Lower leg skin (tissue), 4 donors: ENCODE data around the gene DAAM2. TPM values are rescaled to one million over a fixed set of nuclear protein-coding genes. Genes with fewer than 3 reads are reported as not detected.

Source experiments
- DNase-seq, 2 donors: peaks; one replicate each; pipeline ENCODE4 v3.0.0-alpha.2; 2019; ENCODE audit warnings: low spot score in 2 of 2
- H3K4me3 ChIP-seq: fragments of 200-600 bp; sonication (generic); 2 replicates; pipeline ENCODE4 v1.5.1; 2017; ENCODE audit warnings: mild to moderate bottlenecking, low read depth; ENCODE audit not compliant: poor library complexity, severe bottlenecking
- CTCF ChIP-seq, 3 donors: fragments of 450-650 bp; IDR thresholded peaks; one replicate each; pipeline ENCODE4 v1.5.1; 2016; ENCODE audit warnings: antibody characterized with exemption in 3 of 3, mild to moderate bottlenecking in 3 of 3, moderate library complexity in 2 of 3
- POLR2A ChIP-seq, 2 donors: fragments of 450-650 bp; IDR thresholded peaks; one replicate each; pipeline ENCODE4 v1.6.1; 2016 to 2017; ENCODE audit warnings: antibody characterized with exemption in 2 of 2, mild to moderate bottlenecking in 1 of 2, moderate library complexity in 1 of 2
- WGBS, 2 donors: methylation state at CpG; one replicate each; pipeline ENCODE4 v1.1.5; 2018; 5-methylcytosine and 5-hydroxymethylcytosine counted together
- intact Hi-C: fragments of 100-400 bp; cut with DNase I; formaldehyde crosslinking; loops from one replicate; pipeline ENCODE4 v1.15.0; 2023; ENCODE audit warnings: low total_unique reads
- total RNA-seq, 4 donors: library from RNA; depleted of rRNA; stranded (reverse); fragments of >200 nt; gene quantifications; one replicate each; pipeline ENCODE4 v1.1.0, GENCODE V29; 2016

Gene DAAM2
- total RNA-seq, 4 donors from 2014 or later, result 5.6 to 16.9 (median 8.1) TPM

GRCh38 chr6:39769012-39769411, 23.2 kb upstream of the DAAM2 start:
- TF ChIP-seq POLR2A (IDR thresholded peaks at IDR 0.05) (no peak), CTCF (IDR thresholded peaks at IDR 0.05) (no peak)
- intact Hi-C loops, result no loop called here
- no peak for DNase-seq
- 75 to 78% methylated on average over 5 of the region's 5 CpGs for WGBS, 2 donors
- H3K4me3 ChIP-seq, result no peak overlapping the region

DNA sequence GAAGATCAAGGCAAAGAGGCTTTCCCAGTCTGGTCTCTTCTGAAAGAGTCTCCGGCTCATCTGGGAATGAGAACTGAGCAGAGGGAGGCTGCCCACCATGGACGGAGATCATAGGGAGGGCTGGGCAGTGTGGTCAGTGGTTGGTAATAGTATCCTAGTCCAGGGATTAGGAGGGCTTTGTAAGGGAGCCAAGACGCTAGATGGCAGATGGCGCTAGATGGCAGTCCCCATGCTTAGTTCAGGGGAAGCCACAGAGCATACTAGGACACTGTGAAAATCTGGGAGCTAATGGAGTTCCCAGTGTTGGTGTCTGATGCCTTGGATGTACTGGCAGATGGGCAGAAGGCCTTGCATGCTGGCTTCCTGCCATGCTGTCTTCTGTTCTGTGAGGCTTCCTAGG, 21.7 kb upstream of the DAAM2 start:
- TF ChIP-seq CTCF (IDR thresholded peaks at IDR 0.05) (no peak), POLR2A (IDR thresholded peaks at IDR 0.05) (no peak)
- intact Hi-C loops, result no loop called here
- H3K4me3 ChIP-seq, result no peak overlapping the region
- 94 to 97% methylated on average over 4 of the region's 4 CpGs for WGBS, 2 donors
- DNase-seq, result no peak

DNA sequence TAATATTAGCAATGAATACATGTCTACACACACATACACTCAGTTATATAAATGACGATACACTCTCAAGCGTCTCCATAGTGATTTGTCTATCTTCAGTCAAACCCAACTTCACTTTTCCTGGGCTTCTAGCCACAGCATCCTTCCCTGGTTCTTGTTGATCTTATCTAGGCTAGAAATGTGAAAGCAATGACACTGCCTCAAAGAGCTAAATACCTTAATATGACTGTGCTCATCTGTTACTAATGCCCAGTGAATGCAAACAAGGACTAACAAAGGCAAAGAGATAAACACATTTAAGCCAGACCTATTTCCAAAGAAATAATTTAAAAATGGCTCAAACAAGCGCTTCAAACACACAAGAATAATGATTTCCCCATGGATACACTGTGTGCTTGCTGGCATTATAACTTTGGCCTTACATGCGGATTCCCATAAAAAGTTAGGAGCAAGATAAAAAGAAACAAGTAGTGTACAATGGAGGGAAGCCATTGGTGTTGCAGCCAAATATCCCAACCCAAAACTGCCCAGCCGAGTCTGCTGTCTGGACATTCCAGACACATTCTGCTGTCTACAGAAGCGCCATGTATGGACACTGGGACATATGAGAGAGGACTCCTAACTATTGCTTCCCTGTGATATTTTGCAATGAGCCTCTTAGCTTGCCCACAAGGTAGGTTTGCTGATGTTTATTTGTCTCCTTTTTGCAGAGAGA, 19.5 kb upstream of the DAAM2 start:
- intact Hi-C loops, result no loop called here
- DNase-seq, result no peak
- 61 to 62% methylated on average over 6 of the region's 6 CpGs for WGBS, 2 donors
- no peak overlapping the region for H3K4me3 ChIP-seq
- TF ChIP-seq CTCF (IDR thresholded peaks at IDR 0.05) (no peak), POLR2A (IDR thresholded peaks at IDR 0.05) (no peak)

GRCh38 chr6:39773782-39774181, 18.4 kb upstream of the DAAM2 start:
- intact Hi-C loops, result no loop called here
- WGBS, 2 donors, result 71 to 85% methylated on average over 2 of the region's 2 CpGs
- TF ChIP-seq CTCF (IDR thresholded peaks at IDR 0.05), result no peak
- no peak for TF ChIP-seq POLR2A (IDR thresholded peaks at IDR 0.05)
- no peak overlapping the region for H3K4me3 ChIP-seq
- no peak for DNase-seq

DNA sequence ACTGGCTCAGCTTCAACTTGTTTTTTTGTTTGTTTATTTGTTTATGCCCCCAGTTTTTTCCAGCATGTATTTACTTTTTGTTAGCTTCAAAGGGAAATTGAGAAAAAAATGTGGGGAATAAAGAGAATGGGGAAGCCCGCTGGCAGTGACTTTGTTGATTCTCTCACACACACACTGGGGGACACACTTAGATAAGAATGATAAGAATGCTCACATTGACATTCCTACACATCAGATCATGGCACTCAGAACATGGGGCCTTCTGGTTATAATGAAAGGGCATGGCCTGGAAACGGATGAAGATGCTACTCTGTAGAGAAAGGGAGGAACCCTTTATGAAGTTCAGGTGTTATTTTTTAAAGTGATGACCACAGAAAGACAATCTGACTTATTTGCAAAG, 15.6 kb upstream of the DAAM2 start:
- intact Hi-C loops, result no loop called here
- H3K4me3 ChIP-seq, result no peak overlapping the region
- WGBS, 2 donors, result 72 to 74% methylated on average over 2 of the region's 2 CpGs
- no peak for DNase-seq
- no peak for TF ChIP-seq POLR2A (IDR thresholded peaks at IDR 0.05)
- TF ChIP-seq CTCF (IDR thresholded peaks at IDR 0.05), result no peak

DNA sequence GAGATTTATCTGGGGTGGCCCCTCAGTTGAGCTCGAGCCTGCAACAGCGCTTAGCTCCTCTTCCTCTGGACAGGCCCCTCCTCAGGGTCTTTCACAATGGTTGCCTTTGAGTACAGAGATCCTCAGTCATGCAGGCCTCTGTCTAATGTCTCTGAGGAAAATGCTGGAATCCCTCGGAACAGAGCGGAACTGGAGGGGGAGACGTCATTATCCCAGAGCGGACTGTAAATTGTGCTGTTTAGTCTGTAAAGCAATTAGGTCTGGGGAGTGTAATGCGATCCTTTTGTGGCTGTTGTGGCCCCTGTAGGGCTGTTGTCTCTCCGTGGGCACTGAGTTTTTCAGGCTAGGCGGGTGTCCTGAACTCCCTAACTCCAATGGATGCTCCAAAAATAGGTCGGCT, 15.0 kb upstream of the DAAM2 start:
- DNase-seq, result no peak
- 74 to 84% methylated on average over 10 of the region's 10 CpGs for WGBS, 2 donors
- intact Hi-C loops, result no loop called here

More for the DNA sequence above, 15.0 kb upstream of the DAAM2 start:
- H3K4me3 ChIP-seq, result no peak overlapping the region
- TF ChIP-seq CTCF (IDR thresholded peaks at IDR 0.05) (no peak), POLR2A (IDR thresholded peaks at IDR 0.05) (no peak)
